ENCODE results near the gene PRKCG. TPM values are rescaled to one million over a fixed set of nuclear protein-coding genes. Genes with fewer than 3 reads are reported as not detected.

The PRKCG gene
- total and polyA plus RNA-seq, 2 of the 8 experiments (the other 6 are each of a cell fraction or from before 2014, with no cell fraction given), result 6.1 to 10.6 TPM

GRCh38 chr19:53881482-53882390 lies at the start of gene PRKCG (continued):
- no peak for TF ChIP-seq RXRA (IDR thresholded peaks at IDR 0.05; ENCODE audit: insufficient read depth, low read depth, low read length)
- no peak for TF ChIP-seq CEBPB (IDR thresholded peaks at IDR 0.05; ENCODE audit: low read depth, low read length)
- 0 out of 4 replicates have a peak, but pooled peaks of 1 of the 2 experiments have one; percentile 34 for TF ChIP-seq SIN3A (conservative IDR thresholded peaks at IDR 0.05 in 1 of 2, IDR thresholded peaks at IDR 0.05 in 1 of 2; ENCODE audit: low read depth in 1 of 2, low read length in 2 of 2)
- TF ChIP-seq TBP (IDR thresholded peaks at IDR 0.05; ENCODE audit: low read depth, low read length), result no peak
- no peak for TF ChIP-seq PHF8 (conservative IDR thresholded peaks at IDR 0.05; ENCODE audit: low read depth, low read length)
- TF ChIP-seq TAF7 (optimal IDR thresholded peaks at IDR 0.05; ENCODE audit: borderline replicate concordance, low read depth, low read length), result no peak
- TF ChIP-seq CTCF (IDR thresholded peaks at IDR 0.05; ENCODE audit: control extremely low read depth in 1 of 3, insufficient read depth in 1 of 3, low read depth in 1 of 3, low read length in 3 of 3), result peak; percentile 10 to 31 (median 22); a peak in 3 of 4 replicates
